Ovary (tissue), 3 donors: Measurements from ENCODE around the gene COG1.

ENCODE experiments used
- POLR2A ChIP-seq: fragments of 450-650 bp; IDR thresholded peaks from one replicate; pipeline ENCODE4 v1.6.1; 2017; ENCODE audit warnings: antibody characterized with exemption, mild to moderate bottlenecking, moderate library complexity
- TF ChIP-seq, protein P1 (sequence below), 3 donors: fragments of 450-650 bp in 2 of 3; fragments of 200-600 bp in 1 of 3; IDR thresholded peaks; one replicate each; pipeline versions ENCODE4 v1.5.1 to v1.8.0; 2016 to 2022; ENCODE audit warnings: antibody characterized with exemption in 3 of 3, mild to moderate bottlenecking in 1 of 3
- donor health status: DM: no; HTN: no; CAD: no.

GRCh38 chr17:73165616-73166404, 27.0 kb upstream of the COG1 start:
- TF ChIP-seq, protein P1, sequence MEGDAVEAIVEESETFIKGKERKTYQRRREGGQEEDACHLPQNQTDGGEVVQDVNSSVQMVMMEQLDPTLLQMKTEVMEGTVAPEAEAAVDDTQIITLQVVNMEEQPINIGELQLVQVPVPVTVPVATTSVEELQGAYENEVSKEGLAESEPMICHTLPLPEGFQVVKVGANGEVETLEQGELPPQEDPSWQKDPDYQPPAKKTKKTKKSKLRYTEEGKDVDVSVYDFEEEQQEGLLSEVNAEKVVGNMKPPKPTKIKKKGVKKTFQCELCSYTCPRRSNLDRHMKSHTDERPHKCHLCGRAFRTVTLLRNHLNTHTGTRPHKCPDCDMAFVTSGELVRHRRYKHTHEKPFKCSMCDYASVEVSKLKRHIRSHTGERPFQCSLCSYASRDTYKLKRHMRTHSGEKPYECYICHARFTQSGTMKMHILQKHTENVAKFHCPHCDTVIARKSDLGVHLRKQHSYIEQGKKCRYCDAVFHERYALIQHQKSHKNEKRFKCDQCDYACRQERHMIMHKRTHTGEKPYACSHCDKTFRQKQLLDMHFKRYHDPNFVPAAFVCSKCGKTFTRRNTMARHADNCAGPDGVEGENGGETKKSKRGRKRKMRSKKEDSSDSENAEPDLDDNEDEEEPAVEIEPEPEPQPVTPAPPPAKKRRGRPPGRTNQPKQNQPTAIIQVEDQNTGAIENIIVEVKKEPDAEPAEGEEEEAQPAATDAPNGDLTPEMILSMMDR (IDR thresholded peaks at IDR 0.05), result no peak
- TF ChIP-seq POLR2A, result no peak
